AG09319 (cell line): Measurements from ENCODE around the gene GATAD2A.

Experiments used
- DNase-seq: peaks from one replicate; pipeline ENCODE4 v3.0.0-alpha.2; 2010; ENCODE audit warnings: low read depth; ENCODE audit errors: extremely low read depth
- CTCF ChIP-seq: IDR thresholded peaks from 2 replicates; pipeline ENCODE4 v1.5.1; 2011; ENCODE audit warnings: low read depth, mild to moderate bottlenecking, inconsistent platforms, low read length, moderate library complexity

The GATAD2A gene

GRCh38 chr19:19499272-19499995 is 94.0 kb downstream of the GATAD2A start:
- no peak for DNase-seq
- TF ChIP-seq CTCF = no peak

GRCh38 chr19:19500975-19501644 is 95.6 kb downstream of the GATAD2A start:
- TF ChIP-seq CTCF = no peak
- no peak for DNase-seq

- TF ChIP-seq CTCF = no peak
Observed at GRCh38 chr19:19501798-19502197, 96.3 kb downstream of the GATAD2A start.

GRCh38 chr19:19502281-19502680 is 96.8 kb downstream of the GATAD2A start:
- no peak for TF ChIP-seq CTCF
- no peak for DNase-seq

More at GRCh38 chr19:19501798-19502197, 96.3 kb downstream of the GATAD2A start:
- DNase-seq = no peak

GRCh38 chr19:19502808-19503602 is 97.5 kb downstream of the GATAD2A start:
- DNase-seq = no peak
- no peak for TF ChIP-seq CTCF

- DNase-seq = no peak
- TF ChIP-seq CTCF = no peak
Observed at GRCh38 chr19:19504754-19505668, 99.5 kb downstream of the GATAD2A start.
